Measurements from ENCODE around the gene WDR3.
"Not testable (repeated sequence)": the region's sequence is repeated elsewhere in the genome, so short reads cannot be mapped to it uniquely, and the experiment has no call there.

WDR3 gene

DNA sequence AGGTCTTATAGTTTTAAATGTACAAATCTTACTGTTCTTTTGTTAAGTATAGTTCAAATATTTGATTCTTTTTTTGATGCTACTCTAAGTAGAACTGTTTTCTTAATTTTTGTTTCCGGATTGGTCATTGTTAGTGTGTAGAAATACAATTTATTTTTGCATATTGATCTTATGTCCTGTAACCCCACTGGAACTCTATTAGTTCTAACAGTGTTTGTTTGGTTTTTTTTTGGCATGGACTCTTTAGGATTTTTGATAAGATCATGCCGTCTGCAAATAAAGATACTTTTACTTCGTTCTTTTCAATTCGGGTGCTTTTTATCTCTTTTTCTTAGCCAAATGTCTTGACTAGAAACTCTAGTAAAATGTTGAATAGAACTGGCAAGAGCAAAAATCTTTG lies 26.6 kb upstream of the WDR3 start:
- no peak overlapping the region for H3K27ac ChIP-seq (ENCODE audit: insufficient read depth, low read length, poor library complexity, severe bottlenecking)
- no peaks in the 10 kb centered on the region for H3K4me1 ChIP-seq (ENCODE audit: control insufficient read depth, insufficient read depth, low read length, poor library complexity, severe bottlenecking)
- H3K9me3 ChIP-seq (ENCODE audit: control insufficient read depth, low read length): no peaks in the 10 kb centered on the region
- no peak for DNase-seq
- H3K4me3 ChIP-seq (ENCODE audit: insufficient read depth, low read depth, low read length, poor library complexity, severe bottlenecking): no peak overlapping the region
- H3K36me3 ChIP-seq (ENCODE audit: control insufficient read depth, insufficient read depth, low read length): peaks cover 46% of the 10 kb centered on the region
- no peaks in the 10 kb centered on the region for H3K27me3 ChIP-seq (replicated peaks; ENCODE audit: control insufficient read depth, insufficient read depth, low read length, poor library complexity, severe bottlenecking)

DNA sequence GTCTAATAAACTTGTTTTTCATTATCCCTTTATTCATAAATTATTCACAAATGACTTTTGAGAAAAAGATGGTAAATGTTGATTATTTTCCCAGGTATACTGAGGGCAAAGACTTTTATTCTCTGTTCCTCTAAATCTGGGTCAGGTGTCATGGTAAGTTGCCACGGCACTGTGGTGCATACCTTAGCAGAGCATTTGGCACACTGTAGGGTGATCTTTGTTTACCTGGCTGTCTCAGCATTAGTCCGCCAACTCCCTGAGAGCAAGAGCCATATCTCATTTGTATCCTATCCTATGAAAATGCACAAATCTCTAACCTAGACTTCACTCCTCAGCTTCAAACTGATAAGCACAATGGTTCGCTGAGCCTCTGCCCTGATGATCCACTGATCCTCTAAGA lies 25.1 kb upstream of the WDR3 start:
- no peak for DNase-seq
- Histone ChIP-seq H3K4me3 (ENCODE audit: insufficient read depth, low read depth, low read length, poor library complexity, severe bottlenecking) (no peak overlapping the region), H3K27ac (ENCODE audit: insufficient read depth, low read length, poor library complexity, severe bottlenecking) (no peak overlapping the region), H3K36me3 (ENCODE audit: control insufficient read depth, insufficient read depth, low read length) (peaks cover 34% of the 10 kb centered on the region), H3K4me1 (ENCODE audit: control insufficient read depth, insufficient read depth, low read length, poor library complexity, severe bottlenecking) (no peaks in the 10 kb centered on the region), H3K27me3 (replicated peaks; ENCODE audit: control insufficient read depth, insufficient read depth, low read length, poor library complexity, severe bottlenecking) (no peaks in the 10 kb centered on the region), H3K9me3 (ENCODE audit: control insufficient read depth, low read length) (no peaks in the 10 kb centered on the region)

DNA sequence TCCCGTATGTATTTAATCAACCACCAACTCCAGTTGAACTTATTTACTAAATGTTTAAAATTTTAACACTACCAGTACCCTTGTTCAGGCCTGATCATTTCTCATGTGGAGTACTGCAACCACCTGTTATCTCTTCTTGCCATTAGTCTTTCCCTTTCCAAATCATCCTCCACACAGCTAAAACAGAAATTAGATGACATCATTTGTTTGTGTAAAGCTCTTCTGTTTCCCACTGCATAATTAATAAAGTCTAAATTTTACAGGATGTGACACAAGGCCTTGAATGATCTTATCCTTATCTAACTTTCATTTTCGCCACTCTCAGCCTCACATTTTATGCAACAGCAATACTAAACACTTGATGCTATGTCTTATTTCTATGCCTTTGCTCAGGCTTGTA lies 24.5 kb upstream of the WDR3 start:
- DNase-seq: no peak
- no peaks in the 10 kb centered on the region for H3K27me3 ChIP-seq (replicated peaks; ENCODE audit: control insufficient read depth, insufficient read depth, low read length, poor library complexity, severe bottlenecking)
- peaks cover 39% of the 10 kb centered on the region for H3K36me3 ChIP-seq (ENCODE audit: control insufficient read depth, insufficient read depth, low read length)
- no peak overlapping the region for H3K27ac ChIP-seq (ENCODE audit: insufficient read depth, low read length, poor library complexity, severe bottlenecking)
- no peaks in the 10 kb centered on the region for H3K4me1 ChIP-seq (ENCODE audit: control insufficient read depth, insufficient read depth, low read length, poor library complexity, severe bottlenecking)
- H3K9me3 ChIP-seq (ENCODE audit: control insufficient read depth, low read length): no peaks in the 10 kb centered on the region
- no peak overlapping the region for H3K4me3 ChIP-seq (ENCODE audit: insufficient read depth, low read depth, low read length, poor library complexity, severe bottlenecking)

DNA sequence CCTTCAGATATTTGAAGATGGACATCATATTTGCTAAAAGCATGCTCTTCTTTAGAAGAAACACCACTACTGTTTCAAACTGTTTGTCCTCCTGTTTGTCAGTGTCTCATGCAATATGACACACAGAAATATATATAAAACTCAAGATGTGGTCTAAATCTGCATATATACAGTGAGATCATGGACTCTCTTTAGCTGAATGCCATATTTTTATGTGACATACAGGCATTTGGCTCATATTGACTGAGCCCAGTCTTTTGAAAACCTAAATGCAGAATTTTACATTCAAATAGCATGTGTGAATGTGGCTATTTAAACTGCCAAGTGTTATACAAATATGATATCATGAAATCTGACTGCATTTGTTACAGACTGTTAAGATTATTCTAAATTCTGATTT lies 18.5 kb upstream of the WDR3 start:
- no peaks in the 10 kb centered on the region for H3K27me3 ChIP-seq (replicated peaks; ENCODE audit: control insufficient read depth, insufficient read depth, low read length, poor library complexity, severe bottlenecking)
- H3K36me3 ChIP-seq (ENCODE audit: control insufficient read depth, insufficient read depth, low read length): peaks cover 65% of the 10 kb centered on the region
- no peak for DNase-seq
- no peak overlapping the region for H3K27ac ChIP-seq (ENCODE audit: insufficient read depth, low read length, poor library complexity, severe bottlenecking)
- H3K4me3 ChIP-seq (ENCODE audit: insufficient read depth, low read depth, low read length, poor library complexity, severe bottlenecking): no peak overlapping the region
- no peaks in the 10 kb centered on the region for H3K4me1 ChIP-seq (ENCODE audit: control insufficient read depth, insufficient read depth, low read length, poor library complexity, severe bottlenecking)
- no peaks in the 10 kb centered on the region for H3K9me3 ChIP-seq (ENCODE audit: control insufficient read depth, low read length)

DNA sequence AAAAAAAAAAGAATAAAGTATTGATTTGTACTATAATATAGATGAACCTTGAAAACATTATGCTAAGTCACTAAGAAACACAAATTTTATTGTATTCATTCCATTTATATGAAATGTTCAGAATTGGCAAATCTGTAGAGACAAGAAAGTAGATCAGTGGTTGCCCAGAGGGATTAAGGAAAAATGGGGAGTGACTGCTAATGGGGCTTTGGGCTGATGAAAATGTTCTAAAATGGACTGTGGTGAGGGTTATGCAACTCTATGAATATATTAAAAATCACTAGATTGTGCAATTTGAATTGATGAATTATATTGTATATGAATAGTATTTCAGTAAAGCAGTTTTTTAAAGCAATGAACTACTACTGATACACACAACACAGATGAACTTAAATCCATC lies 10.2 kb upstream of the WDR3 start:
- Histone ChIP-seq H3K27me3 (replicated peaks; ENCODE audit: control insufficient read depth, insufficient read depth, low read length, poor library complexity, severe bottlenecking) (no peaks in the 10 kb centered on the region), H3K4me3 (ENCODE audit: insufficient read depth, low read depth, low read length, poor library complexity, severe bottlenecking) (no peak overlapping the region), H3K36me3 (ENCODE audit: control insufficient read depth, insufficient read depth, low read length) (peaks cover 47% of the 10 kb centered on the region), H3K27ac (ENCODE audit: insufficient read depth, low read length, poor library complexity, severe bottlenecking) (no peak overlapping the region), H3K9me3 (ENCODE audit: control insufficient read depth, low read length) (no peaks in the 10 kb centered on the region), H3K4me1 (ENCODE audit: control insufficient read depth, insufficient read depth, low read length, poor library complexity, severe bottlenecking) (no peaks in the 10 kb centered on the region)
- DNase-seq: no peak

DNA sequence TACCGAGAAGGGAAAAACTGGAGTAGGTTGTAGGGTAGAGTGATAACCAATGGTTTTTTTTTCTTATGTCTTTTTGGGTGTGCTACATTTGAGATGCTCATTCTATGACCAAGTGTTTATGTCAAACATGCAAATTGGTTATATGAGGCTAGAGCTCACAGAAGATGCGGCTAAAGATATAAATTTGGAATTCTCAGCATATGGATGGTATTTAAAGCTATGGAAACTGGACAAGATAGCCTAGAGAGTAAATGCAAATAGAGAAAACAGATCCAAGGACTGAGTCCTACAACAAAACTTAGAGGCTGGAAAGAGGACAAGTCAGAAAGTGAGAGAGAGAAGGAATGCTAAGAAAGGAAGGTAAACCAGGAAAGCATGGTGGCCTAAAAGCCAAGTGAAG lies 7.5 kb upstream of the WDR3 start:
- H3K36me3 ChIP-seq (ENCODE audit: control insufficient read depth, insufficient read depth, low read length): peaks cover 26% of the 10 kb centered on the region
- DNase-seq: no peak
- no peaks in the 10 kb centered on the region for H3K9me3 ChIP-seq (ENCODE audit: control insufficient read depth, low read length)
- no peak overlapping the region for H3K27ac ChIP-seq (ENCODE audit: insufficient read depth, low read length, poor library complexity, severe bottlenecking)
- H3K4me1 ChIP-seq (ENCODE audit: control insufficient read depth, insufficient read depth, low read length, poor library complexity, severe bottlenecking): no peaks in the 10 kb centered on the region
- no peak overlapping the region for H3K4me3 ChIP-seq (ENCODE audit: insufficient read depth, low read depth, low read length, poor library complexity, severe bottlenecking)
- H3K27me3 ChIP-seq (replicated peaks; ENCODE audit: control insufficient read depth, insufficient read depth, low read length, poor library complexity, severe bottlenecking): no peaks in the 10 kb centered on the region

DNA sequence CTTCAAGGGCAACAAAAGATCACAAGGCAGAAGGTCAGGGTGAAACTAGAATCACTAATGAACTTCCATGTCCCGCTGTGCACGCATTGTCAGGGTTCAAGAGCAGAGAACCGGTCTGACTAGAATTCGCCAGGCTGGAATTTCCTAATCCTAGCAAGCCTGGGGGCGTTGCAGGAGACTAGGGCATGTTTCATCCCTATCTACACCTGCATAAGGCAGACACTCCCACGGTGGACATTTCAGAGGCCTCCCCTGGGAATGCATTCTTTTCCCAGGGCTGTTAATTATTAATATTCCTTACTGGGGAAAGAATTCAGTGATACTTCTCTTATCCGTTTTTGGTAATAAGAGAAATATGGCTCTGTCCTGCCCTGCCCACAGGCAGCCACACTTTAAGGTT lies 6.8 kb upstream of the WDR3 start:
- peaks cover 21% of the 10 kb centered on the region for H3K36me3 ChIP-seq (ENCODE audit: control insufficient read depth, insufficient read depth, low read length)
- not testable (repeated sequence) for H3K4me3 ChIP-seq (ENCODE audit: insufficient read depth, low read depth, low read length, poor library complexity, severe bottlenecking); H3K27me3 ChIP-seq (replicated peaks; ENCODE audit: control insufficient read depth, insufficient read depth, low read length, poor library complexity, severe bottlenecking); H3K27ac ChIP-seq (ENCODE audit: insufficient read depth, low read length, poor library complexity, severe bottlenecking); H3K4me1 ChIP-seq (ENCODE audit: control insufficient read depth, insufficient read depth, low read length, poor library complexity, severe bottlenecking); H3K9me3 ChIP-seq (ENCODE audit: control insufficient read depth, low read length); DNase-seq

DNA sequence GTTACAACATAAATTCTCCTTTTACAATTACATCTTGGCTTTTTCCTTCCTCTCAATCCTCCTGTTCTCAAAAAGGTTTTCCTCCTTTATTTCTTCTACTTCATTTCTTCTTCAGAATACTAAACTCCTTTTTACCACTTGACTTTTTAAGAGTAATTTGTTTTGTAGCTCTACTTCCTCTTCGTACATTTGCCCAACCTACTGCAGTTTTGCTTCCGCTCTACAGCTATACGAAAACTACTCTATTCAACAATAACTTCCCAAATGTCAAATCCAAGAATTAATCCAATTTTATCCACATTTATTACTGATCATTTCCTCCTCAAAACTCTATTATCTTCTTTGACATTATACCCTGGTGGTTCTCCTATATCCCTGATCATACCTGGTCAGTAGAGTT lies 3.6 kb upstream of the WDR3 start:
- Histone ChIP-seq H3K9me3 (ENCODE audit: control insufficient read depth, low read length) (no peaks in the 10 kb centered on the region), H3K27me3 (replicated peaks; ENCODE audit: control insufficient read depth, insufficient read depth, low read length, poor library complexity, severe bottlenecking) (no peaks in the 10 kb centered on the region), H3K4me1 (ENCODE audit: control insufficient read depth, insufficient read depth, low read length, poor library complexity, severe bottlenecking) (peaks cover 18% of the 10 kb centered on the region), H3K27ac (ENCODE audit: insufficient read depth, low read length, poor library complexity, severe bottlenecking) (no peak overlapping the region), H3K4me3 (ENCODE audit: insufficient read depth, low read depth, low read length, poor library complexity, severe bottlenecking) (no peak overlapping the region), H3K36me3 (ENCODE audit: control insufficient read depth, insufficient read depth, low read length) (no peaks in the 10 kb centered on the region)
- DNase-seq: no peak

DNA sequence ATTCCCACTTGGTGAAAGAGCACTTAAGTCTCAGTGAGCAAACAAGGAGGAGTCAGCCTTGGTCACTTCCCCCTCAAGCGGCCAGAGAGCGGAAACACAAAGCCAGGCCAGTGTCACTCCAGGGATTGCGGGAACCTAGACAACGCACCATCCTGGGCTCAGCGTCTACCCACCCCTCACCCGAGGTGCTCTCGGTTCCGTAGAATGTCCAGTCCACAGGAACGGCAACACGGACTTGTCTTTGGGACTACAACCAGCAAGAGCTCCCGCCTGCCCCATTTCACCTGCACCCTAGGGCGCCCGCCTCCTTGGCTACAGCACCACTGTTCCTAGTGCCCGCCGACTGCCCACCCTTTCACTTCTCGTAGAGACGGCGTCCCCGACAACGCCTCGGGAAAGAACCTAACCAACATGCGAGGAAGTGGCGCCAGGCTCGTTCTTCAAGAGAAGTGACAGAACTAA lies 627 bp upstream of the WDR3 start:
- Histone ChIP-seq H3K27me3 (replicated peaks; ENCODE audit: control insufficient read depth, insufficient read depth, low read length, poor library complexity, severe bottlenecking) (no peaks in the 10 kb centered on the region), H3K36me3 (ENCODE audit: control insufficient read depth, insufficient read depth, low read length) (peaks cover 2% of the 10 kb centered on the region), H3K4me1 (ENCODE audit: control insufficient read depth, insufficient read depth, low read length, poor library complexity, severe bottlenecking) (peaks cover 23% of the 10 kb centered on the region), H3K27ac (ENCODE audit: insufficient read depth, low read length, poor library complexity, severe bottlenecking) (peak overlapping the region; percentile 85), H3K9me3 (ENCODE audit: control insufficient read depth, low read length) (no peaks in the 10 kb centered on the region), H3K4me3 (ENCODE audit: insufficient read depth, low read depth, low read length, poor library complexity, severe bottlenecking) (peak overlapping the region; percentile 90)
- peak; percentile 36 to 45 (median 36) for DNase-seq

DNA sequence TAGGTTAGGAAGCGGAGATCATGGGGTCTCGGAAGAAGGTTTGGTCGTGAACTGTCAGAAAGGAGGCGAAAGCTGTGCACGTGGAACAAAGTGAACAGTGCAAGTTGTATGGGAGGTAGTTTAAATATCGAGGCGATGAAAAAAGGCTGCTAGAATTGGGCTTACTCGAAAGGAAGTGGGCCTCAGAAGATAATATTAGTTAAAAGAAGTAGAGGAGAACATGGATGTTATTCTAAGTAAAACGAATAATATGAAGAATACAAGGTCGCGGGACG lies 571 bp downstream of the WDR3 start:
- no peaks in the 10 kb centered on the region for H3K9me3 ChIP-seq (ENCODE audit: control insufficient read depth, low read length)
- H3K4me3 ChIP-seq (ENCODE audit: insufficient read depth, low read depth, low read length, poor library complexity, severe bottlenecking): peak overlapping the region; percentile 90
- DNase-seq: no peak
- H3K4me1 ChIP-seq (ENCODE audit: control insufficient read depth, insufficient read depth, low read length, poor library complexity, severe bottlenecking): peaks cover 23% of the 10 kb centered on the region
- H3K36me3 ChIP-seq (ENCODE audit: control insufficient read depth, insufficient read depth, low read length): peaks cover 8% of the 10 kb centered on the region
- H3K27me3 ChIP-seq (replicated peaks; ENCODE audit: control insufficient read depth, insufficient read depth, low read length, poor library complexity, severe bottlenecking): no peaks in the 10 kb centered on the region
- peak overlapping the region; percentile 85 for H3K27ac ChIP-seq (ENCODE audit: insufficient read depth, low read length, poor library complexity, severe bottlenecking)

DNA sequence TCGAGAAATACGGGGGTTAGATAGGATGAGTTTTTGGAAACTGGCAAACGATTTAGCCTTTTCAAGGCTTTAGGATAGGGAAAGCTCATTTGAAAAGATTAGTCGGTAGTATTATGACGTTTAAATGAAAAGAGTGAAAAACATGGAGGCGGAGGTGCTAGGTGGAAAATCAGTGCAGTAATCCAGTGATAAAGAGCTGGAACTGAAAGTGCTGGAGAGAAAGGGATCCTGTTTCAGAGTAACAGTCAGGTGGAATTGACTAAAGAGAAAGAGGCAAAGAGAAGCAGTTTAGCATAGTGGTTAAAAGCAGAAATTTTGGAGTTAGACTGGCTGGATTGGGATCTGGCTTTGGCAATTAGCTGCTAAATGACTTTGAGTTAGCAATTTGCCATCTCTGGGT lies 945 bp downstream of the WDR3 start:
- DNase-seq: no peak
- Histone ChIP-seq H3K4me1 (ENCODE audit: control insufficient read depth, insufficient read depth, low read length, poor library complexity, severe bottlenecking) (peaks cover 23% of the 10 kb centered on the region), H3K4me3 (ENCODE audit: insufficient read depth, low read depth, low read length, poor library complexity, severe bottlenecking) (peak overlapping the region; percentile 90), H3K27ac (ENCODE audit: insufficient read depth, low read length, poor library complexity, severe bottlenecking) (peak overlapping the region; percentile 85), H3K36me3 (ENCODE audit: control insufficient read depth, insufficient read depth, low read length) (peaks cover 10% of the 10 kb centered on the region), H3K27me3 (replicated peaks; ENCODE audit: control insufficient read depth, insufficient read depth, low read length, poor library complexity, severe bottlenecking) (no peaks in the 10 kb centered on the region), H3K9me3 (ENCODE audit: control insufficient read depth, low read length) (no peaks in the 10 kb centered on the region)
